Measurements from ENCODE around the gene OR8B2.
A peak's percentile ranks its signal among the peaks of the same experiment; 100 is the strongest.
"Not testable (repeated sequence)": the region's sequence is repeated elsewhere in the genome, so short reads cannot be mapped to it uniquely, and the experiment has no call there.

The OR8B2 gene

GRCh38 chr11:124384399-124384798, at the start of gene OR8B2:
Gene OR8B2 (minus strand): TSS chr11:124384499. CDS start chr11:124383343, 1,156 bp downstream.
- DNase-seq = no peak

- no peak for DNase-seq
These were observed 45.3 kb upstream of the OR8B2 start for GRCh38 chr11:124429599-124429998.

GRCh38 chr11:124424384-124424921, 40.2 kb upstream of the OR8B2 start, which contains the start of gene OR8B4:
Gene OR8B4 (minus strand): TSS chr11:124424871. CDS start chr11:124424871, 0 bp downstream.
- DNase-seq = no peak

GRCh38 chr11:124421043-124421442, 36.7 kb upstream of the OR8B2 start:
- DNase-seq = no peak

- peak; percentile 30 for DNase-seq
These were observed 31.1 kb upstream of the OR8B2 start for GRCh38 chr11:124415356-124415923.

- DNase-seq = no peak
These were observed 25.6 kb upstream of the OR8B2 start for GRCh38 chr11:124409906-124410305.

GRCh38 chr11:124405581-124405980, 21.3 kb upstream of the OR8B2 start:
- peak; percentile 24 for DNase-seq

GRCh38 chr11:124403186-124403585, 18.9 kb upstream of the OR8B2 start:
- not testable (repeated sequence) for DNase-seq

- DNase-seq = peak; percentile 82
These were observed 18.1 kb upstream of the OR8B2 start for GRCh38 chr11:124402326-124402922.

- no peak for DNase-seq
These were observed 14.6 kb upstream of the OR8B2 start, which contains the start of gene OR8B3 for GRCh38 chr11:124398924-124399323. Gene OR8B3 (minus strand): TSS chr11:124399024. CDS start chr11:124397351, 1,673 bp downstream.

GRCh38 chr11:124396847-124397246, 12.5 kb upstream of the OR8B2 start:
- DNase-seq = not testable (repeated sequence)

GRCh38 chr11:124394408-124394807, 10.1 kb upstream of the OR8B2 start:
- peak; percentile 8 for DNase-seq

- not testable (repeated sequence) for DNase-seq
These were observed 1.4 kb downstream of the OR8B2 start for GRCh38 chr11:124382857-124383256.

- no peak for DNase-seq
These were observed 3.7 kb downstream of the OR8B2 start for GRCh38 chr11:124380585-124380984.

- no peak for DNase-seq
These were observed 8.0 kb downstream of the OR8B2 start for GRCh38 chr11:124376280-124376679.

GRCh38 chr11:124359566-124359965, 24.7 kb downstream of the OR8B2 start:
- DNase-seq = no peak

GRCh38 chr11:124346311-124346955, 37.9 kb downstream of the OR8B2 start:
- DNase-seq = no peak

GRCh38 chr11:124344346-124344745, 40.0 kb downstream of the OR8B2 start:
- DNase-seq = no peak

- DNase-seq = no peak
These were observed 44.2 kb downstream of the OR8B2 start for GRCh38 chr11:124340142-124340447.

- DNase-seq = no peak
These were observed 44.7 kb downstream of the OR8B2 start for GRCh38 chr11:124339396-124340141.

All from fibroblast of skin of right quadriceps (primary cell).